ENCODE measurements around the gene MALSU1.
A peak's percentile ranks its signal among the peaks of the same experiment; 100 is the strongest.

DNA sequence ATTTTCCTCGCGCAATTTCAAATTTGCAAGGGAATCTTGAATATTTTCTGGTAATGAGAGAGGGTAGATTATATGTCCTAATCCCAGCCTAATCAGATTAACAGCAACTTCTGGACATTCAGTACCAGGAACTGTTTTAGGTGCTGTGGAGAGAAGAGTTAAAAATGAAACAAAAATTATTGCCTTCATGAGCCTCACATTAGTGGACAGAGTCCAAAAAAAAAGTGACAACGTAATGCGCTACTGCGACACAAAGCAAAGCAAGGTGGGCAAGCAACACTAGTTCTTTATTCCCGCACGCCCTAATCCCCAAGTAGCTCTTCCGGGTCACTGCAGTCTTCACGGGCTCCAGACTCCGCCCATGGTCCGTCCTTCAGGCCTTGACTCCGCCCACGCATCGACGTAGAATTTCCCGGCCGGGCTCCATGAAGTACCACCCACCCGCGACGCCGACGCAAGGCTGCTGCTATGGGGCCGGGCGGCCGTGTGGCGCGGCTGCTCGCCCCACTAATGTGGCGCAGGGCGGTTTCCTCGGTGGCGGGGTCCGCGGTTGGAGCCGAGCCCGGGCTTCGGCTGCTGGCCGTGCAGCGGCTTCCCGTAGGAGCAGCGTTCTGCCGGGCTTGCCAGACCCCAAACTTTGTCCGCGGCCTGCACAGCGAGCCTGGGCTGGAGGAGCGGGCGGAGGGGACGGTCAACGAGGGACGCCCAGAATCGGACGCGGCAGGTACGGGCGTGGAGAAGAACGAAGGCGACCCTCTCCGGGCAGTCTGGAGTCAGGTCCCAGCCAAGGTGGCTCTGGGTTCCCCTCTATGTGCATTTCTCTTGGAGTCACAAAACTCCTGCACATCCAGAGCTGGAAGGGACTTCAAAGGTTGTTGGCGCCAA is at the start of gene MALSU1:
- TF ChIP-seq POLR2AphosphoS5 (IDR thresholded peaks at IDR 0.05) (peak; percentile 97), POLR2A (IDR thresholded peaks at IDR 0.05) (peak; percentile 85)
- TF ChIP-seq, protein P1, sequence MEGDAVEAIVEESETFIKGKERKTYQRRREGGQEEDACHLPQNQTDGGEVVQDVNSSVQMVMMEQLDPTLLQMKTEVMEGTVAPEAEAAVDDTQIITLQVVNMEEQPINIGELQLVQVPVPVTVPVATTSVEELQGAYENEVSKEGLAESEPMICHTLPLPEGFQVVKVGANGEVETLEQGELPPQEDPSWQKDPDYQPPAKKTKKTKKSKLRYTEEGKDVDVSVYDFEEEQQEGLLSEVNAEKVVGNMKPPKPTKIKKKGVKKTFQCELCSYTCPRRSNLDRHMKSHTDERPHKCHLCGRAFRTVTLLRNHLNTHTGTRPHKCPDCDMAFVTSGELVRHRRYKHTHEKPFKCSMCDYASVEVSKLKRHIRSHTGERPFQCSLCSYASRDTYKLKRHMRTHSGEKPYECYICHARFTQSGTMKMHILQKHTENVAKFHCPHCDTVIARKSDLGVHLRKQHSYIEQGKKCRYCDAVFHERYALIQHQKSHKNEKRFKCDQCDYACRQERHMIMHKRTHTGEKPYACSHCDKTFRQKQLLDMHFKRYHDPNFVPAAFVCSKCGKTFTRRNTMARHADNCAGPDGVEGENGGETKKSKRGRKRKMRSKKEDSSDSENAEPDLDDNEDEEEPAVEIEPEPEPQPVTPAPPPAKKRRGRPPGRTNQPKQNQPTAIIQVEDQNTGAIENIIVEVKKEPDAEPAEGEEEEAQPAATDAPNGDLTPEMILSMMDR (IDR thresholded peaks at IDR 0.05) = peak in 2 of 4 experiments; percentile 9 to 23
